ENCODE measurements around the gene P2RY12.

The P2RY12 gene

GRCh38 chr3:151322511-151322910, 62.0 kb downstream of the P2RY12 start:
- Histone ChIP-seq H3K4me1 (ENCODE audit: insufficient read depth, low read length, poor library complexity, severe bottlenecking) (peaks cover 4% of the 10 kb centered on the region), H3K4me2 (ENCODE audit: low read depth, low read length, poor library complexity, severe bottlenecking) (no peak overlapping the region)
- TF ChIP-seq CTCF (conservative IDR thresholded peaks at IDR 0.05; ENCODE audit: low read length): no peak
- TF ChIP-seq EZH2phosphoT487 (IDR thresholded peaks at IDR 0.05; ENCODE audit: borderline replicate concordance): no peak

DNA sequence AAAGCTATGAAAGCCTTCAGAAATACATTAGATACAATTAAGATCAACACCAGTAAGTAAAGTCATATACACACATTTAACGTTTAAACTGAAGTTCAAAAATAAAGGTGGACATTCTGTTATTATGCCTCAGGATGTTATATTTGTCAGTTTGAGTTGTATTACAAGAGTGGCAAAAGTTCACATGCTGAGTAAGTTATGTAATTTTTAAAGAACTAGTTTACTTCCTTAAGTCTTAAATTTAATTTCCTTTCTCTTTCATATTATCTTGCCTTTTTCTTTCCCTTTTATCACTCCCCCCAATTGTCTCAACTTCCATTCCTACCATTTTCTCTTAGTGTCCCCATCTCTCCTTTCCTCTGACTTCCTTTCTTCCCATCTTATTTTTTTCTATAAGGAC, 63.0 kb downstream of the P2RY12 start:
- Histone ChIP-seq H3K4me1 (ENCODE audit: insufficient read depth, low read length, poor library complexity, severe bottlenecking) (peaks cover 4% of the 10 kb centered on the region), H4K20me1 (ENCODE audit: insufficient read depth, low read length, poor library complexity, severe bottlenecking) (peaks cover 4% of the 10 kb centered on the region), H2AFZ (ENCODE audit: low read length) (no peak overlapping the region)

More at GRCh38 chr3:151322511-151322910, 62.0 kb downstream of the P2RY12 start:
- Histone ChIP-seq H3K9me3 (ENCODE audit: insufficient read depth, low read depth, low read length) (no peaks in the 10 kb centered on the region), H2AFZ (ENCODE audit: low read length) (no peak overlapping the region), H3K79me2 (ENCODE audit: insufficient read depth, low read length) (no peaks in the 10 kb centered on the region), H3F3A (ENCODE audit: low read depth) (no peaks in the 10 kb centered on the region), H3K4me3 (ENCODE audit: low read length, poor library complexity, severe bottlenecking) (no peak overlapping the region), H3K27me3 (ENCODE audit: insufficient read depth, low read length, poor library complexity, severe bottlenecking) (no peaks in the 10 kb centered on the region), H3K9me2 (replicated peaks; ENCODE audit: low read depth, low read length) (no peaks in the 10 kb centered on the region), H3K9ac (ENCODE audit: low read depth, low read length, poor library complexity, severe bottlenecking) (no peak overlapping the region), H3K36me3 (ENCODE audit: insufficient read depth, low read length) (peaks cover 5% of the 10 kb centered on the region; the same call in 1 of the 2 replicates), H4K20me1 (ENCODE audit: insufficient read depth, low read length, poor library complexity, severe bottlenecking) (peaks cover 4% of the 10 kb centered on the region)

DNA sequence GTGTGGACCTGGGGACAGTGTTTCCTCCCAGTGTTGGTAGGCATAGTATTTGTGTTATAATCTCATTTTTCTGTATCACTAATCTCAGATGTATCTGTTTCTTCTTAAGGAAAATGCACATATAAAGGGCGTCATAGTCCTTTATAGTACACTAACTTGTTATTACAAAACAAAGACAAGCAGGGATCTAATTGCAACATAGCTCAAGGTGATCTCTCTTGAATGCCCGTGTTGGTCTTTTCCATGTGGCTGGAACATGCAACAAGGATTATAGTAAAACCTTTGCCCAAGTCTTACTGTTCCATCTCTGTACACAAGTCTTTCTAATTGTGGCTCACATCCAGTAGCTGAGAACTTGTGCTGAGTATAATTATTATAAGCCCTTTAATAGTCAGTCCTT, 64.4 kb downstream of the P2RY12 start:
- Histone ChIP-seq H3K4me2 (ENCODE audit: low read depth, low read length, poor library complexity, severe bottlenecking) (no peak overlapping the region), H3K36me3 (ENCODE audit: insufficient read depth, low read length) (peaks cover 9% of the 10 kb centered on the region; the same call in 1 of the 2 replicates), H3K9me3 (ENCODE audit: insufficient read depth, low read depth, low read length) (no peaks in the 10 kb centered on the region), H3K27me3 (ENCODE audit: insufficient read depth, low read length, poor library complexity, severe bottlenecking) (no peaks in the 10 kb centered on the region), H4K20me1 (ENCODE audit: insufficient read depth, low read length, poor library complexity, severe bottlenecking) (peaks cover 4% of the 10 kb centered on the region), H3K4me1 (ENCODE audit: insufficient read depth, low read length, poor library complexity, severe bottlenecking) (peaks cover 4% of the 10 kb centered on the region), H3K9me2 (replicated peaks; ENCODE audit: low read depth, low read length) (no peaks in the 10 kb centered on the region), H2AFZ (ENCODE audit: low read length) (no peak overlapping the region), H3K4me3 (ENCODE audit: low read length, poor library complexity, severe bottlenecking) (no peak overlapping the region), H3K79me2 (ENCODE audit: insufficient read depth, low read length) (no peaks in the 10 kb centered on the region), H3K9ac (ENCODE audit: low read depth, low read length, poor library complexity, severe bottlenecking) (no peak overlapping the region), H3F3A (ENCODE audit: low read depth) (no peaks in the 10 kb centered on the region)
- TF ChIP-seq EZH2phosphoT487 (IDR thresholded peaks at IDR 0.05; ENCODE audit: borderline replicate concordance): no peak

More for the DNA sequence above, 63.0 kb downstream of the P2RY12 start:
- TF ChIP-seq EZH2phosphoT487 (IDR thresholded peaks at IDR 0.05; ENCODE audit: borderline replicate concordance): no peak
- TF ChIP-seq CTCF (conservative IDR thresholded peaks at IDR 0.05; ENCODE audit: low read length): no peak
- Histone ChIP-seq H3K36me3 (ENCODE audit: insufficient read depth, low read length) (peaks cover 9% of the 10 kb centered on the region; the same call in 1 of the 2 replicates), H3F3A (ENCODE audit: low read depth) (no peaks in the 10 kb centered on the region), H3K27me3 (ENCODE audit: insufficient read depth, low read length, poor library complexity, severe bottlenecking) (no peaks in the 10 kb centered on the region), H3K9me3 (ENCODE audit: insufficient read depth, low read depth, low read length) (no peaks in the 10 kb centered on the region), H3K4me3 (ENCODE audit: low read length, poor library complexity, severe bottlenecking) (no peak overlapping the region), H3K9ac (ENCODE audit: low read depth, low read length, poor library complexity, severe bottlenecking) (no peak overlapping the region), H3K9me2 (replicated peaks; ENCODE audit: low read depth, low read length) (no peaks in the 10 kb centered on the region), H3K79me2 (ENCODE audit: insufficient read depth, low read length) (no peaks in the 10 kb centered on the region), H3K4me2 (ENCODE audit: low read depth, low read length, poor library complexity, severe bottlenecking) (no peak overlapping the region)

DNA sequence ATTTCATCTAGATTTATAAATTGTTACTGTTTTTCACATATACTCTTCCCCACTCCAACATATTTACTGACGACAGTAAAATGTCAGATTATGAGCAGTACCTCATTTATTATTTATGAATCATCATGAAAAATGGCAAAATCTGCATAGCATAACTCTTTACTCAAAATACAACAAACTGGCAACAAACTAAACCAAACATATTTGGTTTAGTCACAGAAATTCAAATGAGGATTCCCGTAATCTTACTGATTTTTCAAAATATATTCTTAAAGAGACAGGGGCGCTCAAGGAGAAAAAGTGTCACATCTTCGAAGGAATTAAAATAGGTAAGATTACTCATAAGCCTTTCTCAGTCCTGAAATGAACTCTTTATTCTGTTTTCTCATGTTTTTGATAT, 64.9 kb downstream of the P2RY12 start:
- Histone ChIP-seq H3K9ac (ENCODE audit: low read depth, low read length, poor library complexity, severe bottlenecking) (no peak overlapping the region), H3K79me2 (ENCODE audit: insufficient read depth, low read length) (no peaks in the 10 kb centered on the region), H3K9me2 (replicated peaks; ENCODE audit: low read depth, low read length) (no peaks in the 10 kb centered on the region), H3F3A (ENCODE audit: low read depth) (no peaks in the 10 kb centered on the region), H4K20me1 (ENCODE audit: insufficient read depth, low read length, poor library complexity, severe bottlenecking) (peaks cover 2% of the 10 kb centered on the region), H3K4me1 (ENCODE audit: insufficient read depth, low read length, poor library complexity, severe bottlenecking) (peaks cover 4% of the 10 kb centered on the region), H2AFZ (ENCODE audit: low read length) (no peak overlapping the region), H3K27me3 (ENCODE audit: insufficient read depth, low read length, poor library complexity, severe bottlenecking) (no peaks in the 10 kb centered on the region), H3K36me3 (ENCODE audit: insufficient read depth, low read length) (peaks cover 9% of the 10 kb centered on the region; the same call in 1 of the 2 replicates), H3K4me3 (ENCODE audit: low read length, poor library complexity, severe bottlenecking) (no peak overlapping the region), H3K4me2 (ENCODE audit: low read depth, low read length, poor library complexity, severe bottlenecking) (no peak overlapping the region), H3K9me3 (ENCODE audit: insufficient read depth, low read depth, low read length) (no peaks in the 10 kb centered on the region)
- TF ChIP-seq CTCF (conservative IDR thresholded peaks at IDR 0.05; ENCODE audit: low read length) (no peak), EZH2phosphoT487 (IDR thresholded peaks at IDR 0.05; ENCODE audit: borderline replicate concordance) (no peak)
